GM23338 (cell line): ENCODE results near the gene IGF1R. TPM values are rescaled to one million over a fixed set of nuclear protein-coding genes. Genes with fewer than 3 reads are reported as not detected.
A peak's percentile ranks its signal among the peaks of the same experiment; 100 is the strongest.

Experiments used
- ATAC-seq: fragments of 200-7000 bp; cut with Tn5 transposase; 3 replicates; pipeline ENCODE4 v1.9.1; 2020
- DNase-seq: peaks from one replicate; pipeline ENCODE4 v3.0.0-alpha.2; 2015; ENCODE audit warnings: low spot score
- H2AFZ ChIP-seq: fragments of 200-600 bp; sonication (generic); 2 replicates; pipeline ENCODE4 v1.8.0; 2016; ENCODE audit warnings: antibody characterized with exemption, mild to moderate bottlenecking, moderate library complexity
- H3F3A ChIP-seq: fragments of 200-600 bp; sonication (generic); replicated peaks from 2 replicates; pipeline ENCODE4 v1.8.0; 2017; ENCODE audit warnings: antibody characterized with exemption, mixed run types, low read depth
- H3K27ac ChIP-seq: fragments of 200-600 bp; sonication (generic); 2 replicates; pipeline ENCODE4 v1.6.1; 2016; ENCODE audit warnings: low read depth
- H3K27me3 ChIP-seq: fragments of 200-600 bp; sonication (generic); 2 replicates; pipeline ENCODE4 v1.8.0; 2016; ENCODE audit warnings: mild to moderate bottlenecking, mixed run types, moderate library complexity; ENCODE audit not compliant: insufficient read depth
- H3K36me3 ChIP-seq: fragments of 200-600 bp; sonication (generic); 2 replicates; pipeline ENCODE4 v1.8.0; 2016; ENCODE audit warnings: mild to moderate bottlenecking; ENCODE audit not compliant: insufficient read depth
- H3K4me1 ChIP-seq: fragments of 200-600 bp; sonication (generic); 2 replicates; pipeline ENCODE4 v1.8.0; 2016; ENCODE audit warnings: mild to moderate bottlenecking, moderate library complexity; ENCODE audit not compliant: insufficient read depth
- H3K4me2 ChIP-seq: fragments of 200-600 bp; sonication (generic); 2 replicates; pipeline ENCODE4 v1.7.1; 2017; ENCODE audit warnings: mixed run types
- H3K4me3 ChIP-seq: fragments of 200-600 bp; sonication (generic); 2 replicates; pipeline ENCODE4 v1.6.1; 2016; ENCODE audit warnings: mixed run types
- H3K79me2 ChIP-seq: fragments of 200-600 bp; sonication (generic); replicated peaks from 2 replicates; pipeline ENCODE4 v1.8.0; 2017; ENCODE audit warnings: mild to moderate bottlenecking; ENCODE audit not compliant: insufficient read depth
- H3K9me2 ChIP-seq: fragments of 200-600 bp; sonication (generic); 2 replicates; pipeline ENCODE4 v1.8.0; 2017; ENCODE audit not compliant: insufficient read depth
- H4K20me1 ChIP-seq: fragments of 200-600 bp; sonication (generic); replicated peaks from 2 replicates; pipeline ENCODE4 v1.8.0; 2017; ENCODE audit warnings: mild to moderate bottlenecking; ENCODE audit not compliant: insufficient read depth
- H3K27ac Mint-ChIP-seq: 2 replicates; pipeline ENCODE4 v1.8.0; 2020; ENCODE audit warnings: inconsistent platforms, mild to moderate bottlenecking, moderate library complexity, mixed read lengths
- H3K27me3 Mint-ChIP-seq: 3 replicates; pipeline ENCODE4 v1.8.0; 2022; ENCODE audit warnings: low read depth, mild to moderate bottlenecking, moderate library complexity, mixed read lengths, inconsistent platforms; ENCODE audit not compliant: insufficient read depth, poor library complexity
- H3K36me3 Mint-ChIP-seq: 3 replicates; pipeline ENCODE4 v1.8.0; 2021; ENCODE audit warnings: low read depth, mild to moderate bottlenecking, inconsistent platforms, moderate library complexity, mixed read lengths
- H3K4me1 Mint-ChIP-seq: 3 replicates; pipeline ENCODE4 v1.8.0; 2020; ENCODE audit warnings: mild to moderate bottlenecking, inconsistent platforms, mixed read lengths
- H3K4me3 Mint-ChIP-seq: 3 replicates; pipeline ENCODE4 v1.8.0; 2021; ENCODE audit warnings: moderate library complexity, mild to moderate bottlenecking, inconsistent platforms, mixed read lengths
- H3K9me3 Mint-ChIP-seq: 3 replicates; pipeline ENCODE4 v1.8.0; 2020; ENCODE audit warnings: moderate library complexity, mild to moderate bottlenecking, inconsistent platforms, mixed read lengths
- CREB1 ChIP-seq: fragments of 250-450 bp; sonication (Bioruptor Pico); IDR thresholded peaks from 2 replicates; pipeline ENCODE4 v1.5.0; 2020; ENCODE audit warnings: low read depth, mild to moderate bottlenecking, moderate library complexity
- CTCF ChIP-seq, 2 experiments: fragments of 200-600 bp in 1 of 2; sonication (generic) in 1 of 2; conservative IDR thresholded peaks; 2 replicates each; pipeline versions ENCODE4 v1.5.1 to v1.6.1; 2016 to 2017; ENCODE audit warnings: antibody characterized with exemption in 2 of 2, low read depth in 2 of 2, mild to moderate bottlenecking in 2 of 2, moderate library complexity in 1 of 2
- ETS1 ChIP-seq: IDR thresholded peaks from 2 replicates; pipeline ENCODE4 v1.6.1; 2016; ENCODE audit warnings: antibody characterized with exemption
- EZH2 ChIP-seq: fragments of 200-600 bp; sonication (generic); IDR thresholded peaks from one replicate; pipeline ENCODE4 v1.8.0; 2017; ENCODE audit warnings: antibody characterized with exemption, mild to moderate bottlenecking, low read depth; ENCODE audit not compliant: unreplicated experiment
- EZH2phosphoT487 ChIP-seq: fragments of 200-600 bp; sonication (generic); IDR thresholded peaks from one replicate; pipeline ENCODE4 v1.8.1; 2018; ENCODE audit warnings: antibody characterized with exemption; ENCODE audit not compliant: unreplicated experiment
- JUNB ChIP-seq: IDR thresholded peaks from one replicate; pipeline ENCODE4 v1.6.1; 2016; ENCODE audit warnings: antibody characterized with exemption; ENCODE audit not compliant: unreplicated experiment
- NANOG ChIP-seq: IDR thresholded peaks from 2 replicates; pipeline ENCODE4 v1.6.1; 2016; ENCODE audit warnings: antibody characterized with exemption, borderline replicate concordance
- POLR2AphosphoS5 ChIP-seq: IDR thresholded peaks from 2 replicates; pipeline ENCODE4 v1.6.1; 2016; ENCODE audit warnings: antibody characterized with exemption, low read depth
- REST ChIP-seq: IDR thresholded peaks from one replicate; pipeline ENCODE4 v1.6.1; 2018; ENCODE audit warnings: antibody characterized with exemption; ENCODE audit not compliant: unreplicated experiment
- ZNF114 ChIP-seq: fragments of 250-450 bp; sonication (Bioruptor Pico); IDR thresholded peaks from 2 replicates; pipeline ENCODE4 v1.5.0; 2020; ENCODE audit warnings: mild to moderate bottlenecking, moderate library complexity
- ZNF331 ChIP-seq: fragments of 250-450 bp; sonication (Bioruptor Pico); IDR thresholded peaks from 2 replicates; pipeline ENCODE4 v1.5.0; 2020; ENCODE audit warnings: low read depth, mild to moderate bottlenecking, moderate library complexity
- polyA plus RNA-seq: library from polyadenylated mRNA; unstranded; fragments of >200 nt; fragmentation: Nextera tagmentation; extraction: Ambion mirVana; gene quantifications from 2 replicates; pipeline ENCODE4 v1.2.1, GENCODE V29; 2016
- total RNA-seq: library from RNA; depleted of rRNA; stranded (reverse); fragments of >200 nt; shearing (Covaris generic); gene quantifications from 2 replicates; pipeline ENCODE4 v1.2.3, GENCODE V29; 2014

Gene IGF1R
- total and polyA plus RNA-seq, 2 experiments from 2014 or later = 20.4 to 92.2 TPM

- TF ChIP-seq CTCF (conservative IDR thresholded peaks at IDR 0.05; ENCODE audit: low read depth in 2 of 2) (no peak), CREB1 (CRISPR knock-in tag) (no peak), NANOG (no peak), ZNF114 (CRISPR knock-in tag) (no peak), EZH2 (no peak), EZH2phosphoT487 (no peak), ETS1 (no peak)
Observed at GRCh38 chr15:98676586-98677270, 28.4 kb downstream of the IGF1R start (continued).

- Histone ChIP-seq H3K9me2 (no peaks in the 10 kb centered on the region), H3K4me1 (peaks cover 59% of the 10 kb centered on the region), H3K4me2 (no peak overlapping the region), H2AFZ (no peak overlapping the region), H3K79me2 (peaks cover 100% of the 10 kb centered on the region), H3K27ac (peak overlapping the region; percentile 40; the same call in 1 of the 2 replicates), H3K36me3 (no peaks in the 10 kb centered on the region), H3F3A (no peaks in the 10 kb centered on the region), H3K27me3 (no peaks in the 10 kb centered on the region), H4K20me1 (peaks cover 18% of the 10 kb centered on the region; the same call in 1 of the 2 replicates), H3K4me3 (no peak overlapping the region)
- peak; percentile 48; the same call in 2 of the 3 replicates for ATAC-seq
- Mint-ChIP-seq H3K4me1 (peaks cover 68% of the 10 kb centered on the region), H3K27ac (peak overlapping the region; percentile 51), H3K4me3 (no peak overlapping the region), H3K36me3 (peaks cover 10% of the 10 kb centered on the region; the same call in 2 of the 3 replicates), H3K9me3 (no peaks in the 10 kb centered on the region), H3K27me3 (peaks cover 3% of the 10 kb centered on the region)
- no peak for DNase-seq
- TF ChIP-seq ZNF114 (CRISPR knock-in tag) = no peak
- no peak for TF ChIP-seq CREB1 (CRISPR knock-in tag)
- TF ChIP-seq REST = no peak
- TF ChIP-seq CTCF (conservative IDR thresholded peaks at IDR 0.05; ENCODE audit: low read depth in 2 of 2) = no peak
- TF ChIP-seq NANOG = no peak
- no peak for TF ChIP-seq EZH2phosphoT487
- TF ChIP-seq JUNB = no peak
- TF ChIP-seq ZNF331 = no peak
- no peak for TF ChIP-seq POLR2AphosphoS5
Observed at GRCh38 chr15:98677345-98678059, 29.2 kb downstream of the IGF1R start.
